Measurements from ENCODE around the gene BIN1. TPM values are rescaled to one million over a fixed set of nuclear protein-coding genes. Genes with fewer than 3 reads are reported as not detected.

Gene BIN1
- total RNA-seq, 1 experiment from 2014 or later, result 34.1 TPM

DNA sequence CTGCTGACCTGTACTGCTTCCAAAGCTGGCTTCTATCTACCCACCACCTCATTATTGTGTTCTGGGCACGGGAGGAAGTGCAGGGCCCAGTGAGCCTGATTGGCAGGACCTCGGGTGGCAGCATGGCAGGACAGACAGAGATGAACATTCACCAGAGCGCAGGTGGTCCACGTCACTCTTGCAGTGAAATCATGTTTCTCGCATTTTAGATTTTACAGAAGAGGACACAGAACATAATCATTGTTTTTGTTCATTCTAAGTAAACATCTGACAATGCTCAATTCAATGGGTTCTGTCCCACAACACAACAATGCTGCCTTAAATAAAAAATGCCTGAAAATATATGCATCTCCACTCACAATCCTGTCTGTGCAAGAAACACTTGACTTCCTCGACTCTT, 11.5 kb upstream of the BIN1 start:
- H3K36me3 ChIP-seq (ENCODE audit: insufficient read depth, low read length, poor library complexity, severe bottlenecking), result no peaks in the 10 kb centered on the region
- H3K9me3 ChIP-seq (ENCODE audit: low read depth, low read length, poor library complexity, severe bottlenecking), result no peaks in the 10 kb centered on the region
- CTCF ChIA-PET, result no interaction called here
- intact Hi-C loops (cut with micrococcal nuclease; ENCODE audit: unreplicated experiment), result no loop called here
- no TSS peak for BruUV-seq (replicated peaks)
- DNase-seq (ENCODE audit: low spot score), result no peak
- H3K27ac ChIP-seq (ENCODE audit: low read depth, low read length, poor library complexity, severe bottlenecking), result no peak overlapping the region
- POLR2A ChIA-PET (ENCODE audit: low non-redundant PET), result no interaction called here
- H3K4me3 ChIP-seq (ENCODE audit: low read depth, low read length, poor library complexity, severe bottlenecking), result no peak overlapping the region
- H3K27me3 ChIP-seq (replicated peaks; ENCODE audit: insufficient read depth, low read depth, low read length, poor library complexity), result peaks cover 2% of the 10 kb centered on the region
- H3K4me1 ChIP-seq (ENCODE audit: insufficient read depth, low read length, poor library complexity, severe bottlenecking), result no peaks in the 10 kb centered on the region
- no peak for TF ChIP-seq EZH2 (IDR thresholded peaks at IDR 0.05; ENCODE audit: borderline replicate concordance, low read depth, low read length, poor library complexity, severe bottlenecking)
- TF ChIP-seq, protein P1, sequence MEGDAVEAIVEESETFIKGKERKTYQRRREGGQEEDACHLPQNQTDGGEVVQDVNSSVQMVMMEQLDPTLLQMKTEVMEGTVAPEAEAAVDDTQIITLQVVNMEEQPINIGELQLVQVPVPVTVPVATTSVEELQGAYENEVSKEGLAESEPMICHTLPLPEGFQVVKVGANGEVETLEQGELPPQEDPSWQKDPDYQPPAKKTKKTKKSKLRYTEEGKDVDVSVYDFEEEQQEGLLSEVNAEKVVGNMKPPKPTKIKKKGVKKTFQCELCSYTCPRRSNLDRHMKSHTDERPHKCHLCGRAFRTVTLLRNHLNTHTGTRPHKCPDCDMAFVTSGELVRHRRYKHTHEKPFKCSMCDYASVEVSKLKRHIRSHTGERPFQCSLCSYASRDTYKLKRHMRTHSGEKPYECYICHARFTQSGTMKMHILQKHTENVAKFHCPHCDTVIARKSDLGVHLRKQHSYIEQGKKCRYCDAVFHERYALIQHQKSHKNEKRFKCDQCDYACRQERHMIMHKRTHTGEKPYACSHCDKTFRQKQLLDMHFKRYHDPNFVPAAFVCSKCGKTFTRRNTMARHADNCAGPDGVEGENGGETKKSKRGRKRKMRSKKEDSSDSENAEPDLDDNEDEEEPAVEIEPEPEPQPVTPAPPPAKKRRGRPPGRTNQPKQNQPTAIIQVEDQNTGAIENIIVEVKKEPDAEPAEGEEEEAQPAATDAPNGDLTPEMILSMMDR (conservative IDR thresholded peaks at IDR 0.05; ENCODE audit: low read depth, low read length), result no peak

DNA sequence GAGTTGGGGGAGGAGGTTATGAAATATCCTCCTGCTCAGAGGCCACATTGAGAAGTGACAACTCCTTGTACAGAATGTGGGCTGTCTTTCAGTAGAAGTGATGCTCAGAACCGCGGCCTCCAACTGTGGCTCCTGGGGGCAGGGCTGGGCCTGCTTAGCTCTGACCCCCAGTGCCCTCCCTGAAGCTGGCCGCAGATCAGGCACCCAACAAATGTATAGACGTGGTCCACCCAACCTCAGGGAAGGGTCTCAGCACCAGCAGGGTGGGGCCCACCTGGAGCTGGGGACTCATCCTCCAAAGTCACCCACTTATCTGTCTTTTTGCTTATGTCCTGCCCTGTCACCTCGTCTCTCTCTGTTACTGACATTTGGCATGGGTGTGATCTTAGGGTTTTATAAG, 11.1 kb upstream of the BIN1 start:
- no peaks in the 10 kb centered on the region for H3K9me3 ChIP-seq (ENCODE audit: low read depth, low read length, poor library complexity, severe bottlenecking)
- no peak for DNase-seq (ENCODE audit: low spot score)
- no peak overlapping the region for H3K27ac ChIP-seq (ENCODE audit: low read depth, low read length, poor library complexity, severe bottlenecking)
- H3K4me1 ChIP-seq (ENCODE audit: insufficient read depth, low read length, poor library complexity, severe bottlenecking), result no peaks in the 10 kb centered on the region
- intact Hi-C loops (cut with micrococcal nuclease; ENCODE audit: unreplicated experiment), result no loop called here
- H3K27me3 ChIP-seq (replicated peaks; ENCODE audit: insufficient read depth, low read depth, low read length, poor library complexity), result peaks cover 3% of the 10 kb centered on the region
- CTCF ChIA-PET, result no interaction called here
- no peaks in the 10 kb centered on the region for H3K36me3 ChIP-seq (ENCODE audit: insufficient read depth, low read length, poor library complexity, severe bottlenecking)
- TF ChIP-seq, protein P1 (conservative IDR thresholded peaks at IDR 0.05; ENCODE audit: low read depth, low read length), result no peak
- TF ChIP-seq EZH2 (IDR thresholded peaks at IDR 0.05; ENCODE audit: borderline replicate concordance, low read depth, low read length, poor library complexity, severe bottlenecking), result no peak
- H3K4me3 ChIP-seq (ENCODE audit: low read depth, low read length, poor library complexity, severe bottlenecking), result no peak overlapping the region
- BruUV-seq (replicated peaks), result no TSS peak
- POLR2A ChIA-PET (ENCODE audit: low non-redundant PET), result no interaction called here

DNA sequence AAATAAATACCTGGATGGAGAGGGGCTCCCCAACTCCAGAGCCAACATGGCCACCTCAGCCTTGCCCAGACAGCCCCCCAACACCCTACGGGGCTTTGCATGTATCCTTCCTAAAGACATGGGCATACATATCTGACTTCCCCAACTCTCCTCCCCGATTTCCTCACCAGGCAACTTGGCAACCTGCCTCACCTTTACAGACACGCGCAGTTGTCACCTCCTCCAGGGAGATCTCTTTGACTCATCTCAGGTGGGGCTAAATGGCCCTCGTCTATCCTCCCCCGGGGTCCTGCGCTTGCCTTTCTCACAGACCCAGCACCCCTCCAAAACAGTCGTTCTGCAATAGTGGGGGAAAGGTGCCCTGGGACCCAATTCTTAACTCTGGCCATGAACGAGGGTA, 10.6 kb upstream of the BIN1 start:
- H3K9me3 ChIP-seq (ENCODE audit: low read depth, low read length, poor library complexity, severe bottlenecking), result no peaks in the 10 kb centered on the region
- BruUV-seq (replicated peaks), result no TSS peak
- ChIA-PET POLR2A (ENCODE audit: low non-redundant PET) (no interaction called here), CTCF (no interaction called here)
- H3K4me3 ChIP-seq (ENCODE audit: low read depth, low read length, poor library complexity, severe bottlenecking), result no peak overlapping the region
- no peaks in the 10 kb centered on the region for H3K36me3 ChIP-seq (ENCODE audit: insufficient read depth, low read length, poor library complexity, severe bottlenecking)
- TF ChIP-seq EZH2 (IDR thresholded peaks at IDR 0.05; ENCODE audit: borderline replicate concordance, low read depth, low read length, poor library complexity, severe bottlenecking), result no peak
- TF ChIP-seq, protein P1 (conservative IDR thresholded peaks at IDR 0.05; ENCODE audit: low read depth, low read length), result no peak
- intact Hi-C loops (cut with micrococcal nuclease; ENCODE audit: unreplicated experiment), result no loop called here
- no peak for DNase-seq (ENCODE audit: low spot score)
- H3K4me1 ChIP-seq (ENCODE audit: insufficient read depth, low read length, poor library complexity, severe bottlenecking), result no peaks in the 10 kb centered on the region
- no peak overlapping the region for H3K27ac ChIP-seq (ENCODE audit: low read depth, low read length, poor library complexity, severe bottlenecking)
- H3K27me3 ChIP-seq (replicated peaks; ENCODE audit: insufficient read depth, low read depth, low read length, poor library complexity), result peaks cover 5% of the 10 kb centered on the region

All from A673 (cell line).